SU-DHL-6 (cell line): Measurements from ENCODE around the gene DLG2.

ENCODE experiments used
- H2AFZ ChIP-seq: fragments of 200-600 bp; sonication (generic); 2 replicates; pipeline ENCODE4 v1.6.1; 2014; ENCODE audit warnings: low read depth, mild to moderate bottlenecking, moderate library complexity, mixed read lengths, antibody characterized with exemption, low read length; ENCODE audit not compliant: severe bottlenecking
- H3F3A ChIP-seq: fragments of 200-600 bp; shearing (Covaris generic); 2 replicates; pipeline ENCODE4 v1.6.0; 2016; ENCODE audit warnings: antibody characterized with exemption, mild to moderate bottlenecking; ENCODE audit not compliant: insufficient read depth
- H3K27ac ChIP-seq: fragments of 200-600 bp; sonication (generic); 2 replicates; pipeline ENCODE4 v1.5.1; 2016; ENCODE audit warnings: low read depth, mild to moderate bottlenecking, low read length, moderate library complexity, mixed read lengths
- H3K27me3 ChIP-seq: fragments of 200-600 bp; sonication (generic), shearing (Covaris generic); 2 replicates; pipeline ENCODE4 v1.6.0; 2014; ENCODE audit warnings: mild to moderate bottlenecking, low read length
- H3K36me3 ChIP-seq: fragments of 200-600 bp; sonication (generic); 2 replicates; pipeline ENCODE4 v1.6.1; 2014; ENCODE audit warnings: mild to moderate bottlenecking, low read length, mixed read lengths
- H3K4me2 ChIP-seq: fragments of 300-600, 200-600 bp; shearing (Covaris generic), sonication (generic); 2 replicates; pipeline ENCODE4 v1.6.0; 2014; ENCODE audit warnings: low read length, low read depth, mild to moderate bottlenecking; ENCODE audit not compliant: poor library complexity, severe bottlenecking
- H3K4me3 ChIP-seq: fragments of 200-600 bp; sonication (generic); 2 replicates; pipeline ENCODE4 v1.5.1; 2014; ENCODE audit warnings: antibody characterized with exemption, low read length, mild to moderate bottlenecking, mixed read lengths; ENCODE audit not compliant: insufficient read depth, poor library complexity, severe bottlenecking
- H3K79me2 ChIP-seq: fragments of 200-600 bp; sonication (generic); 2 replicates; pipeline ENCODE4 v1.6.1; 2014; ENCODE audit warnings: mild to moderate bottlenecking, low read length, moderate library complexity; ENCODE audit not compliant: insufficient read depth
- H3K9ac ChIP-seq: fragments of 200-600 bp; sonication (generic); 2 replicates; pipeline ENCODE4 v1.7.0; 2014; ENCODE audit warnings: mild to moderate bottlenecking, low read length
- H3K9me2 ChIP-seq: fragments of 200-600 bp; sonication (generic); replicated peaks from 2 replicates; pipeline ENCODE4 v1.6.1; 2014; ENCODE audit warnings: low read length; ENCODE audit not compliant: insufficient read depth
- H3K9me3 ChIP-seq: fragments of 200-600 bp; sonication (generic); 2 replicates; pipeline ENCODE4 v1.6.1; 2014; ENCODE audit warnings: low read length, mixed read lengths; ENCODE audit not compliant: insufficient read depth
- H4K20me1 ChIP-seq: fragments of 200-600 bp; sonication (generic); 2 replicates; pipeline ENCODE4 v1.6.1; 2014; ENCODE audit warnings: low read depth, mild to moderate bottlenecking, antibody characterized with exemption, low read length, moderate library complexity, mixed read lengths
- CTCF ChIP-seq: fragments of 200-600 bp; sonication (generic); IDR thresholded peaks from one replicate; pipeline ENCODE4 v1.5.1; 2017; ENCODE audit warnings: antibody characterized with exemption, mild to moderate bottlenecking, low read length, moderate library complexity; ENCODE audit not compliant: insufficient read depth, poor library complexity, severe bottlenecking
- EZH2phosphoT487 ChIP-seq: fragments of 200-600 bp; sonication (generic), shearing (Covaris generic); conservative IDR thresholded peaks from 2 replicates; pipeline ENCODE4 v1.6.1; 2018; ENCODE audit warnings: mild to moderate bottlenecking, antibody characterized with exemption, low read length, moderate library complexity, mixed read lengths

DLG2 gene

GRCh38 chr11:85459304-85459703 lies 167.8 kb downstream of the DLG2 start:
- Histone ChIP-seq H3K9me3 (no peaks in the 10 kb centered on the region), H3K9me2 (no peaks in the 10 kb centered on the region), H3K4me3 (no peak overlapping the region), H3K36me3 (no peaks in the 10 kb centered on the region), H4K20me1 (no peaks in the 10 kb centered on the region), H3F3A (no peaks in the 10 kb centered on the region), H3K27ac (no peak overlapping the region), H3K9ac (no peak overlapping the region), H3K79me2 (no peaks in the 10 kb centered on the region), H2AFZ (no peak overlapping the region), H3K27me3 (no peaks in the 10 kb centered on the region), H3K4me2 (no peak overlapping the region)
- TF ChIP-seq EZH2phosphoT487 (no peak), CTCF (no peak)

GRCh38 chr11:85444479-85444878 lies 182.7 kb downstream of the DLG2 start:
- Histone ChIP-seq H3K9me3 (no peaks in the 10 kb centered on the region), H2AFZ (no peak overlapping the region), H3K4me2 (no peak overlapping the region), H3K27me3 (no peaks in the 10 kb centered on the region), H3K4me3 (no peak overlapping the region), H3K9ac (no peak overlapping the region), H3K36me3 (no peaks in the 10 kb centered on the region), H4K20me1 (no peaks in the 10 kb centered on the region), H3K79me2 (no peaks in the 10 kb centered on the region), H3F3A (no peaks in the 10 kb centered on the region), H3K9me2 (no peaks in the 10 kb centered on the region), H3K27ac (no peak overlapping the region)
- TF ChIP-seq CTCF: no peak
- TF ChIP-seq EZH2phosphoT487: no peak

GRCh38 chr11:85440273-85440672 lies 186.9 kb downstream of the DLG2 start:
- Histone ChIP-seq H3K9me2 (no peaks in the 10 kb centered on the region), H3K79me2 (no peaks in the 10 kb centered on the region), H3K27ac (no peak overlapping the region), H3F3A (no peaks in the 10 kb centered on the region), H3K9ac (no peak overlapping the region), H3K4me2 (no peak overlapping the region), H4K20me1 (no peaks in the 10 kb centered on the region), H2AFZ (no peak overlapping the region), H3K36me3 (no peaks in the 10 kb centered on the region), H3K9me3 (no peaks in the 10 kb centered on the region), H3K4me3 (no peak overlapping the region), H3K27me3 (no peaks in the 10 kb centered on the region)
- no peak for TF ChIP-seq EZH2phosphoT487
- no peak for TF ChIP-seq CTCF

GRCh38 chr11:85438328-85438727 lies 188.8 kb downstream of the DLG2 start:
- no peak overlapping the region for H3K4me2 ChIP-seq
- H2AFZ ChIP-seq: no peak overlapping the region
- no peak for TF ChIP-seq CTCF
- TF ChIP-seq EZH2phosphoT487: no peak
- H3K9me2 ChIP-seq: no peaks in the 10 kb centered on the region
- no peaks in the 10 kb centered on the region for H3K36me3 ChIP-seq
- H3F3A ChIP-seq: no peaks in the 10 kb centered on the region
- no peak overlapping the region for H3K4me3 ChIP-seq
- H3K9ac ChIP-seq: no peak overlapping the region
- no peaks in the 10 kb centered on the region for H4K20me1 ChIP-seq
- no peaks in the 10 kb centered on the region for H3K79me2 ChIP-seq
- H3K27ac ChIP-seq: no peak overlapping the region
- H3K9me3 ChIP-seq: no peaks in the 10 kb centered on the region
- no peaks in the 10 kb centered on the region for H3K27me3 ChIP-seq
